GM10266 (cell line): Measurements from ENCODE around the gene APLP2.

Experiments
- DNase-seq: peaks from one replicate; pipeline ENCODE4 v3.0.0; 2012; ENCODE audit errors: extremely low spot score
- CTCF ChIP-seq: IDR thresholded peaks from 2 replicates; pipeline ENCODE4 v1.5.1; 2012; ENCODE audit warnings: mild to moderate bottlenecking, low read depth; ENCODE audit not compliant: control insufficient read depth, insufficient read depth; ENCODE audit errors: missing control alignments

The APLP2 gene

DNA sequence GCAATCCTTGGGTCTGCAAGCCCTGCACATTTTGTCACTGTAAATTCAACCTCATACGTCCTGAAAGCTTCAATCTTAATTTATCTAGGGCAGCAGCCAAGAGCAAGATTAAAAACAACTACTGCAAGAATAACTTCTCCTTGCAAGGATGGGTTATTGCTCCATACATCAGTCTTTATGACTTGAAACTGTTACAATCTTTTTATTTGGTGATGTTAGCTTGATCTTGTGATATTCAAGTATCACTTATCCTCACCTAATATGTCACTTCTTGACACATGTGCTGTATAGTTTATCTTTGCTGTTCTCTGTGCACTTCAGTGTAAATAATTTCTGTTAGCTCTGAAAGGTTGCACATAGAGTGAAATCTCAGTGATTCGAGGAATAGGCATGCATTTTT lies 14.7 kb upstream of the APLP2 start:
- no peak for DNase-seq

DNA sequence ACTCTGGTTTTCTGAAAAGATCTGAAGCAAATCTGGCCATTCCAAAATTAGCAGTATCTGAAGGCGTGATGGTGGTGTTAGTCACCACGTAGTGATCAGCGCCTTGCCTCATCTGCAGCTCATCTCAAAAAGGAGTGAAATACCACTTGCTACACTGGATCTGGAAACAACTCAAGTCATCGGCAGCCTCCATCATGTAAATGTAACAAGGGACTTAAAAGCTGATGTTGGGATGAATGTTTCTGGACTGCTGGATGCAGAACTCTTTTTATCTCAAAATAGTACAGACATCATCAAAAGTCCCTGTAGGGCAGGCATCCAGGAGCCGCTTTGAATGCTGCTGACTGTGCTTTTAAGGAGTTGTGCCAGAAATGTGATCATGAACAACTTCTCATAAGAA lies 14.1 kb upstream of the APLP2 start:
- TF ChIP-seq CTCF = no peak
- no peak for DNase-seq

More for the DNA sequence above, 14.7 kb upstream of the APLP2 start:
- no peak for TF ChIP-seq CTCF

- no peak for DNase-seq
- no peak for TF ChIP-seq CTCF
Measured at GRCh38 chr11:130061017-130061416, 8.7 kb upstream of the APLP2 start.

DNA sequence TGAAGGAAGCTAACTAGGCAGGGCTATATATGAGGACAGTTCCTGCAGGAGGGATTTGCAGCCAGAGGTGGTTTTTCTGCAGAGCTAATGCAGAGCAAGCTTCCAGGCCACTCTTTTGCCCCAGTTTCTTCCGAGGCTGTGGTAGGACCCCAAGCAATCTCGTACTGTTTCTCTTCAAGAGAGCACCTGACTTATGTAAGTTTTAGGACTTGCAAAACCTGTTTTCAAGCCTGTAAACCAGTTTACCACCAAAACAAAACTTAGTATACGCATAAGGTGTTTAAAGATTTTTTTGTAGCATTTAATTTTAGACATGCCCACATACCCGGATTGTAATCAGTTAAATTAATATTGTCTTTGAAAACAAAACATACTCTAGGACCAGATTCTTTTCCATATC lies 7.7 kb upstream of the APLP2 start:
- TF ChIP-seq CTCF = no peak
- DNase-seq = no peak

DNA sequence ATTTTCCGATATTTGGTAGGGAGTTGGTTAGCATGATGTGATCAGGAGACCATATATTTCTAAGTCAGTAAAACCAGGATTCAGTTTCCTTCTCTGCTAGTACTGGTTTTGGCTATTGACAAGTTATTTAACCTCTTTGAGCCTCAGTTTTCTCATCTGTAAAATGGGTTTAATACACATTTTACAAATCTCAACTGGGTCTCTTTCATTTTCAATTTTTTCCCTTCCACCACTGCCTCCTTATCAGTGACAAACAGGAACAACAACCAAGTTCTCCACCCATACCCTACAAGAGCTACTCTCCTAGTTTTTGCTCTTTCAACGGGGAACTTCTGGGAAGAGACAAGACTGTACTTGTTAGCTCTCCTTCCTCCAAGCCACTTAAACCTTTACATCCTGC lies 6.2 kb upstream of the APLP2 start:
- no peak for DNase-seq
- TF ChIP-seq CTCF = no peak

- TF ChIP-seq CTCF = no peak
- DNase-seq = no peak
Measured at GRCh38 chr11:130064596-130064995, 5.1 kb upstream of the APLP2 start.

GRCh38 chr11:130066338-130066737 lies 3.4 kb upstream of the APLP2 start:
- no peak for TF ChIP-seq CTCF
- DNase-seq = no peak

DNA sequence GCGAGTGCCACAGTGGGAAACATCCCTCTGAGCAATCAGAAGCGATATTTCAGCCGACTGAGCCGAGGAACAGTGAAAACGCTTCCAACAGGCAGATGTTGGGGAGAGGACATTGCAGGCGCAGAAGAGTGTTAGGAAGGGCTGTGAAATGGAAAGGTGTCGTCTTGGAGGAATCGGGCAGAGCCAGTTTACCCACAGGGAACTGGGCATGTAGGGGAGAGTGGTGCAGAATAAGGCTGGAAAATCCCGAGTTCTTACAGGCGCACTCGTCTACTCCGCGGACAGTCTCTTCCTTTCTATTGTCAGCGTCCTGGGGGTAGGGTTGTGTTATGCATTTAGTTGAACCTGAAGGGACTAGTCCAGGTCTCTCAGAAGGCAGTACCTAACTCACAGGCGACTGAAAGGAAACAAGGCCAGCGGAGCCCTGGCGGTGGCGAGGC lies 1.1 kb upstream of the APLP2 start:
- TF ChIP-seq CTCF = no peak
- DNase-seq = no peak
